NOMO-1 treated with dmso at 0.1 percent for 144 hours (cell line): Measurements from ENCODE around the gene MRPS26.
A peak's percentile ranks its signal among the peaks of the same experiment; 100 is the strongest.
"Not testable (repeated sequence)": the region's sequence is repeated elsewhere in the genome, so short reads cannot be mapped to it uniquely, and the experiment has no call there.

ENCODE experiments used
- DNase-seq: peaks from one replicate; lab custom pipeline; 2025; ENCODE audit not compliant: unreplicated experiment; lab: John Stamatoyannopoulos, UW

Gene MRPS26

GRCh38 chr20:3045816-3046676 lies at the start of gene MRPS26:
Gene MRPS26 (plus strand): TSS chr20:3046052. CDS start chr20:3046069, 17 bp downstream.
- DNase-seq = peak; percentile 78

GRCh38 chr20:2998728-2999127 lies 47.1 kb upstream of the MRPS26 start:
- no peak for DNase-seq

GRCh38 chr20:3000852-3001523 lies 44.9 kb upstream of the MRPS26 start:
- DNase-seq = no peak

GRCh38 chr20:3003416-3003815 lies 42.4 kb upstream of the MRPS26 start:
- DNase-seq = no peak

GRCh38 chr20:3010985-3011723 lies 34.7 kb upstream of the MRPS26 start:
- no peak for DNase-seq

- DNase-seq = no peak
These were observed 34.1 kb upstream of the MRPS26 start for GRCh38 chr20:3011752-3012151.

GRCh38 chr20:3013771-3014170 lies 32.1 kb upstream of the MRPS26 start:
- DNase-seq = no peak

GRCh38 chr20:3014179-3014578 lies 31.7 kb upstream of the MRPS26 start:
- DNase-seq = no peak

GRCh38 chr20:3014662-3015061 lies 31.2 kb upstream of the MRPS26 start:
- no peak for DNase-seq

- not testable (repeated sequence) for DNase-seq
These were observed 30.6 kb upstream of the MRPS26 start for GRCh38 chr20:3015302-3015701.

- no peak for DNase-seq
These were observed 24.5 kb upstream of the MRPS26 start for GRCh38 chr20:3021327-3021726.

- DNase-seq = no peak
These were observed 24.1 kb upstream of the MRPS26 start for GRCh38 chr20:3021777-3022176.

GRCh38 chr20:3022559-3023490 lies 23.0 kb upstream of the MRPS26 start:
- not testable (repeated sequence) for DNase-seq

- DNase-seq = no peak
These were observed 17.9 kb upstream of the MRPS26 start for GRCh38 chr20:3027987-3028386.

GRCh38 chr20:3031524-3032147 lies 14.2 kb upstream of the MRPS26 start:
- DNase-seq = no peak

- DNase-seq = no peak
These were observed 13.2 kb upstream of the MRPS26 start for GRCh38 chr20:3032624-3033023.

GRCh38 chr20:3037654-3038053 lies 8.2 kb upstream of the MRPS26 start:
- DNase-seq = no peak

GRCh38 chr20:3038454-3038853 lies 7.4 kb upstream of the MRPS26 start:
- DNase-seq = no peak

- DNase-seq = no peak
These were observed 6.4 kb upstream of the MRPS26 start for GRCh38 chr20:3039426-3039825.

- DNase-seq = no peak
These were observed 5.8 kb upstream of the MRPS26 start for GRCh38 chr20:3040086-3040485.
